ENCODE results near the gene MYO5B. TPM values are rescaled to one million over a fixed set of nuclear protein-coding genes. Genes with fewer than 3 reads are reported as not detected.
A peak's percentile ranks its signal among the peaks of the same experiment; 100 is the strongest.

Gene MYO5B
- total and polyA plus RNA-seq, 2 of the 4 experiments (the other 2 are of a cell fraction), result 0.24 to 0.54 TPM

DNA sequence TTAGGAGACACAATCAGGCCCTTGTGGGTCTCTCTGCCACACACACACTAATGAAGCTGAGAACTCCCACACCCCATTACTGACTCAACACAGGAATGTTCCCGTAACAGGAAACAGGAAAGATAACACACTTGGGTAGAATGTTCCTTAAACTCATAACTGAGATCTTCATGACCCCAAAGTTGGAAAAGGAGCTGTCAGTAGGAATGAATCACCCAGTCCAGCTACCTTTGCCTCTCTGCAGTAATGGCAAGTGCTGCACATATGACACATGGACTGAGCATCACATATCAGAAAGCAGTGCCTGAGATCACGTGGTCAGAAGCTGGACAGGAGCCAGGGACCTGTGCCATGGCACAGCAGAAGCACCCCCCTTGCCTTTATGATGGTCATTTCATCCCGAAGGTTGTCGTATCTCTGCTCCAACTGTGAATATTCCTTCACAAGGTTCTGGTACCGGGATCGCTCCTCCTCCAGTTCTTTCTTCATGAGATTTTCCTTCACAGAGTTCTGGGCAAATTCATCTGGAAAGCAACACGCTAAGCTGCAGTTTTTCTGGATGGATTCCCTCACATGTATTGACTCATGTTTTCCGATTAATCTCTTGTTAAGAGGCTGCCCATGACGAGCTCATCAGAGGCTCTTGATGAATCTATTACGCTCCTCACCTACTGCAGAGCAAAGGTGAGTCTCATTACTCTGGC, 316.2 kb downstream of the MYO5B start:
- Histone ChIP-seq H2AK5ac (ENCODE audit: low read depth, low read length) (no peak overlapping the region), H3K9ac (ENCODE audit: low read depth, low read length) (no peak overlapping the region), H3K9me3 (ENCODE audit: control insufficient read depth, insufficient read depth, low read length) (no peaks in the 10 kb centered on the region), H3K4me2 (ENCODE audit: low read depth, low read length) (no peak overlapping the region), H3K27ac (ENCODE audit: insufficient read depth, low read length) (no peak overlapping the region), H3K4me3 (ENCODE audit: insufficient read depth, low read depth, low read length) (no peak overlapping the region), H4K8ac (ENCODE audit: low read depth in 2 of 2, low read length in 2 of 2) (no peak overlapping the region), H3K18ac (ENCODE audit: low read depth, low read length) (no peak overlapping the region), H2AK9ac (replicated peaks; ENCODE audit: low read depth, low read length, poor library complexity) (no peak overlapping the region), H3K4me1 (ENCODE audit: control insufficient read depth, insufficient read depth, low read length) (no peaks in the 10 kb centered on the region), H3K23ac (ENCODE audit: low read depth, low read length) (no peak overlapping the region), H2AFZ (replicated peaks; ENCODE audit: low read length, poor library complexity) (no peak overlapping the region), H2BK5ac (ENCODE audit: low read depth, low read length, poor library complexity, severe bottlenecking) (no peak overlapping the region), H3K9me1 (ENCODE audit: insufficient read depth, low read length) (no peaks in the 10 kb centered on the region), H4K20me1 (ENCODE audit: insufficient read depth, low read length) (no peaks in the 10 kb centered on the region; the same call in 1 of the 2 replicates), H4K5ac (ENCODE audit: low read depth, low read length) (no peak overlapping the region), H3K4ac (ENCODE audit: low read depth, low read length) (no peak overlapping the region), H3K36me3 (ENCODE audit: control insufficient read depth, insufficient read depth, low read length) (no peaks in the 10 kb centered on the region), H2BK120ac (ENCODE audit: low read depth, low read length) (no peak overlapping the region), H4K91ac (ENCODE audit: insufficient read depth, low read depth, low read length) (no peak overlapping the region), H3K56ac (ENCODE audit: extremely low read depth, insufficient read depth, low read length) (no peak overlapping the region), H3K79me1 (ENCODE audit: low read depth in 1 of 2, low read length in 2 of 2) (no peaks in the 10 kb centered on the region), H3K14ac (replicated peaks; ENCODE audit: low read depth, low read length) (no peak overlapping the region), H3K27me3 (ENCODE audit: control insufficient read depth, insufficient read depth, low read length) (peaks cover 8% of the 10 kb centered on the region), H2BK15ac (ENCODE audit: low read depth, low read length) (no peak overlapping the region), H2BK20ac (ENCODE audit: low read depth, low read length) (no peak overlapping the region)
- CTCF ChIA-PET, result interaction anchor here (1.7 kb wide), 1 partner anchor 20 kb away, joined by 6 read pairs; no protein-coding TSS in a partner anchor
- POLR2A ChIA-PET (ENCODE audit: unreplicated experiment), result no interaction called here
- 60% methylated on average over 1 of the region's 10 CpGs; no CpG with 5 or more reads in 1 of the 2 experiments for WGBS, 2 experiments (ENCODE audit: extremely low coverage in 2 of 2, insufficient read length in 1 of 2)
- ATAC-seq (ENCODE audit: low read depth) (no peak), DNase-seq (peak; percentile 3)
- dilution Hi-C loops (cut with HindIII; ENCODE audit: low sequenced_read_pairs, unreplicated experiment), result no loop called here
- intact Hi-C loops (cut with micrococcal nuclease), result no loop called here
- BruUV-seq (replicated peaks), result no TSS peak
- in situ Hi-C loops (cut with MboI; ENCODE audit: low sequenced_read_pairs), result no loop called here
- no peak for TF ChIP-seq POLR2A (IDR thresholded peaks at IDR 0.05; ENCODE audit: low read depth, low read length)
- TF ChIP-seq, protein P1, sequence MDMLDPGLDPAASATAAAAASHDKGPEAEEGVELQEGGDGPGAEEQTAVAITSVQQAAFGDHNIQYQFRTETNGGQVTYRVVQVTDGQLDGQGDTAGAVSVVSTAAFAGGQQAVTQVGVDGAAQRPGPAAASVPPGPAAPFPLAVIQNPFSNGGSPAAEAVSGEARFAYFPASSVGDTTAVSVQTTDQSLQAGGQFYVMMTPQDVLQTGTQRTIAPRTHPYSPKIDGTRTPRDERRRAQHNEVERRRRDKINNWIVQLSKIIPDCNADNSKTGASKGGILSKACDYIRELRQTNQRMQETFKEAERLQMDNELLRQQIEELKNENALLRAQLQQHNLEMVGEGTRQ (IDR thresholded peaks at IDR 0.05; ENCODE audit: low read depth, low read length), result peak; percentile 48

All from IMR-90 (cell line).